HuH-7 (cell line): ENCODE measurements around the gene ARL6IP5.

Experiments used
- DNase-seq: peaks from one replicate; pipeline ENCODE4 v3.0.0; 2011; ENCODE audit warnings: low spot score

Gene ARL6IP5

GRCh38 chr3:69085833-69086722 lies 1.3 kb downstream of the ARL6IP5 start:
- no peak for DNase-seq

GRCh38 chr3:69087030-69087791 lies 2.5 kb downstream of the ARL6IP5 start:
- no peak for DNase-seq

- no peak for DNase-seq
These were observed 3.3 kb downstream of the ARL6IP5 start for GRCh38 chr3:69088063-69088462.

- no peak for DNase-seq
These were observed 5.3 kb downstream of the ARL6IP5 start for GRCh38 chr3:69090021-69090420.

GRCh38 chr3:69091389-69092029 lies 6.8 kb downstream of the ARL6IP5 start:
- DNase-seq = no peak

GRCh38 chr3:69092030-69092516 lies 7.3 kb downstream of the ARL6IP5 start:
- DNase-seq = no peak

GRCh38 chr3:69094467-69095205 lies 9.9 kb downstream of the ARL6IP5 start:
- DNase-seq = no peak

- no peak for DNase-seq
These were observed 10.9 kb downstream of the ARL6IP5 start for GRCh38 chr3:69095636-69096035.

GRCh38 chr3:69096299-69096698 lies 11.6 kb downstream of the ARL6IP5 start:
- no peak for DNase-seq

- DNase-seq = no peak
These were observed 12.8 kb downstream of the ARL6IP5 start for GRCh38 chr3:69097407-69098086.

- DNase-seq = no peak
These were observed 14.8 kb downstream of the ARL6IP5 start for GRCh38 chr3:69099576-69099975.

GRCh38 chr3:69102384-69102783 lies 17.6 kb downstream of the ARL6IP5 start:
- DNase-seq = no peak

- DNase-seq = no peak
These were observed 18.4 kb downstream of the ARL6IP5 start for GRCh38 chr3:69103123-69103522.

GRCh38 chr3:69104586-69104985 lies 19.8 kb downstream of the ARL6IP5 start:
- DNase-seq = no peak

- DNase-seq = no peak
These were observed 20.6 kb downstream of the ARL6IP5 start for GRCh38 chr3:69105320-69105719.

GRCh38 chr3:69107841-69108240 lies 23.1 kb downstream of the ARL6IP5 start:
- DNase-seq = no peak

- DNase-seq = no peak
These were observed 24.1 kb downstream of the ARL6IP5 start for GRCh38 chr3:69108811-69109210.

GRCh38 chr3:69110941-69111546 lies 26.3 kb downstream of the ARL6IP5 start:
- DNase-seq = no peak

- DNase-seq = no peak
These were observed 28.8 kb downstream of the ARL6IP5 start for GRCh38 chr3:69113536-69113935.

- DNase-seq = no peak
These were observed 31.0 kb downstream of the ARL6IP5 start for GRCh38 chr3:69115731-69116130.

GRCh38 chr3:69116162-69116561 lies 31.4 kb downstream of the ARL6IP5 start:
- DNase-seq = no peak
